Astrocyte of the cerebellum (primary cell): ENCODE measurements around the gene NPHP4.

Source experiments
- DNase-seq: peaks from one replicate; pipeline ENCODE4 v3.0.0-alpha.2; 2011; ENCODE audit warnings: low read depth
- H3K4me3 ChIP-seq: 2 replicates; pipeline ENCODE4 v1.5.1; 2011; ENCODE audit warnings: mild to moderate bottlenecking, low read depth, low read length, moderate library complexity
- in situ Hi-C: cut with HindIII; loops from 2 replicates; pipeline ENCODE4 v1.10.0; 2017; ENCODE audit warnings: low sequenced_read_pairs
- TF ChIP-seq, protein P1 (sequence below): IDR thresholded peaks from 2 replicates; pipeline ENCODE4 v1.5.1; 2012; ENCODE audit warnings: low read length, low read depth, moderate library complexity, mild to moderate bottlenecking; ENCODE audit errors: missing control alignments

NPHP4 gene

DNA sequence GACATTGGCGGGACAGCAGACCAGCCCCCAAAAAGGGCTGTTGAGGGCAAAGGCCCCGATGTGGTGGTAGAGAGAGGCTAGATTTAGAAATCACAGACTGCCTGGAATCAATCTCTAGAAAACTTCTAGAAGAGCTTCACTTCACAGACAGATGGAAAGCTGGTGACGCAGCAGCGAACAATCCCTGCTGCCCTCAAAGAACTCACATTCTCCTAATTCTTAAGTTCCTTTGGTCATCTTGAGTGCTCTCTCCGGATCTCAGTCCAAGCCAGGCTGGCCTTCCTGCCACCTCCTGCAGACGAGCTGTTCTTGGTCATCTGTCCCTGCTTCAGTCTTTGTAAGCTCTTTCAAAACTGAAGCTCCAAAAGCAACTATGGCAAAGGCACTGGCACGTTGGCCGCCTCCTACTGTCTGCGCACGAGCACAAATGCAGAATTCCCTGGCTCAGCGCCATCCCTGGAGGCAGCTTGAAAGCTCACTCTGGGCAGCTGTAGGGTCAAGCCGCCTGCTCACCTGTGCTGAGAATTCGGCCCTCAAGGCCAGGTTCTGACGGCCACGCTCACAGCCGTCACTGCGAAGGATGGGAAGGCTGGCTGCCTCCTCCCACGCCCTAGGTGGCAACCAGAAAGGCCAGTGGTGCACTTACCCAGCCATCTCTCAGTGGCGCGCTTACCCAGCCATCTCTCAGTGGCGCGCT, 110.6 kb downstream of the NPHP4 start:
- in situ Hi-C loops, result no loop called here
- no peak overlapping the region for H3K4me3 ChIP-seq
- TF ChIP-seq, protein P1, sequence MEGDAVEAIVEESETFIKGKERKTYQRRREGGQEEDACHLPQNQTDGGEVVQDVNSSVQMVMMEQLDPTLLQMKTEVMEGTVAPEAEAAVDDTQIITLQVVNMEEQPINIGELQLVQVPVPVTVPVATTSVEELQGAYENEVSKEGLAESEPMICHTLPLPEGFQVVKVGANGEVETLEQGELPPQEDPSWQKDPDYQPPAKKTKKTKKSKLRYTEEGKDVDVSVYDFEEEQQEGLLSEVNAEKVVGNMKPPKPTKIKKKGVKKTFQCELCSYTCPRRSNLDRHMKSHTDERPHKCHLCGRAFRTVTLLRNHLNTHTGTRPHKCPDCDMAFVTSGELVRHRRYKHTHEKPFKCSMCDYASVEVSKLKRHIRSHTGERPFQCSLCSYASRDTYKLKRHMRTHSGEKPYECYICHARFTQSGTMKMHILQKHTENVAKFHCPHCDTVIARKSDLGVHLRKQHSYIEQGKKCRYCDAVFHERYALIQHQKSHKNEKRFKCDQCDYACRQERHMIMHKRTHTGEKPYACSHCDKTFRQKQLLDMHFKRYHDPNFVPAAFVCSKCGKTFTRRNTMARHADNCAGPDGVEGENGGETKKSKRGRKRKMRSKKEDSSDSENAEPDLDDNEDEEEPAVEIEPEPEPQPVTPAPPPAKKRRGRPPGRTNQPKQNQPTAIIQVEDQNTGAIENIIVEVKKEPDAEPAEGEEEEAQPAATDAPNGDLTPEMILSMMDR, result no peak
- DNase-seq, result no peak

DNA sequence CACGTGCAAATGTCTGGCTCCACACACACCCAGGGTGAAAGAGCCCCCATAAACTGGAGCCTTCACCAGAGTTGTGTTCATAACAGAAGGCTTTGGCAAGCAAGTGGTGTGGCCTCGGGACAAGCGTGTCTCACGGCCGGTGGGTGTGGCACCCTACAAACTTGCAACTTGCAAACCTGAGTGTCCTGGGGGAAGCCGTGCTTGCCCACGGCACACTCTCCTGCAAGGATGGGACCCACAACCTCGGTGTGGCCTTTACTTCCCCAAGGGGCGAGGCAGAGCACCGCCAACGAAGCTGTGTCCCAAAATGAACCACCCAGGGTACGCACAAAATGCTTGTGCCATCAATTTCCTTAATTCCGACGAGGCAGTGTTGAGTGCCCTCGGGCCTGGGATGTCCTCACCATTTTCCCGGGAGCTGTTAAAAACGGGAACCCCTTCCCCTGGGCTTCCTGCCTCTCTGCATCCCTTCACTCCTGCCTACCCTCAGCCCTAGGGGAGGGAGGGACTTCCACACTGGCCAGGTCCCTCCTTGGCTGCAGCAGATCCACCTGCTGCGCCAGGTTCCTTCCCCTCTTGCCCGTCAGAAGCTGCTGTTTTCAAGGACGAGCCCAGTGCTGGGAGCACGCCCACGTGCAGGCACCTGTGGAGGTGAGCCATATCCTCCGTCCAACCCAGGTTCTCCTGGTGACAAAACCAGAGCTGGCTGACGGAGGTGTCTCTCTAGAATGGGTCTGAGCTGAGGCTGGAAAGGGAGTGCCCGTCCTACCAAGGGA, 111.4 kb downstream of the NPHP4 start:
- TF ChIP-seq, protein P1, result no peak
- H3K4me3 ChIP-seq, result no peak overlapping the region
- in situ Hi-C loops, result no loop called here
- DNase-seq, result no peak

DNA sequence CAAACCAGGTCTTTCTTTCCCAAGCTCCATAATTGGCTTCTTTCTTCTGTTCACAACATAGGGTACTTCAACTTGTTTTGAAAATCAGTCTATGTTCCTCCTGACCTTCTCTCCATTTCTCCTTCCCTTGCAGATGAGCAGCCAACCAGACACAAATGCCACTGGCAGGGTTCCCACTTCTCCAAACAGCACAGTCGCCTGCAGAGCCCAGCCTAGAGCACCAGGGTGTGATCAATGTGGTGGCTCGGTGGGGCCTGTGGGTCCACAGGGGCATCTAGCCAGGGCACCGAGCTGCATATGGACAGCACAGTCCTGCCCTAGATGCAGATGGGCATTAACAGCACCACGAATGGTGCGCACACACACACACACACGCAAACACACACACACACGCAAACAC, 112.8 kb downstream of the NPHP4 start:
- TF ChIP-seq, protein P1, result no peak
- DNase-seq, result no peak
- no peak overlapping the region for H3K4me3 ChIP-seq
- in situ Hi-C loops, result no loop called here

DNA sequence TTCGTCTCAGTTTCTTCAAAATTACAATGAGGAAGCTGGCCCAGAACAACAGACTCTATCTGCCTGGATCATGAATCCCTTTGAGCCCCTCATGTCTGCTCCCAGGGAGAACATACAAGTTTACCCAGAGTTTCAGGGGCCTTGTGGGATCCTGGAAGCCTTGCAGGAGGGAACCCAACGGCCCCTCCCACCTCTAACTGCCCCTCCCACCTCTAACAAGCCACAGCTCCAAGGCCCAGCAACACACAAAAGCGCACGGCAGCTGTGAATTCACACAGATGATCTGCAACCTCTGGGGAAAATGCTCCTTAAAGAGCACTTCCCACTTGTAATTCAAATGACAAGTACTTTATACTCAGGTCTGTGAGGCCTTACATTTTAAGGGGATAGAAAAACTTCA, 113.3 kb downstream of the NPHP4 start:
- no peak for DNase-seq
- in situ Hi-C loops, result no loop called here
- H3K4me3 ChIP-seq, result no peak overlapping the region
- TF ChIP-seq, protein P1, result no peak

DNA sequence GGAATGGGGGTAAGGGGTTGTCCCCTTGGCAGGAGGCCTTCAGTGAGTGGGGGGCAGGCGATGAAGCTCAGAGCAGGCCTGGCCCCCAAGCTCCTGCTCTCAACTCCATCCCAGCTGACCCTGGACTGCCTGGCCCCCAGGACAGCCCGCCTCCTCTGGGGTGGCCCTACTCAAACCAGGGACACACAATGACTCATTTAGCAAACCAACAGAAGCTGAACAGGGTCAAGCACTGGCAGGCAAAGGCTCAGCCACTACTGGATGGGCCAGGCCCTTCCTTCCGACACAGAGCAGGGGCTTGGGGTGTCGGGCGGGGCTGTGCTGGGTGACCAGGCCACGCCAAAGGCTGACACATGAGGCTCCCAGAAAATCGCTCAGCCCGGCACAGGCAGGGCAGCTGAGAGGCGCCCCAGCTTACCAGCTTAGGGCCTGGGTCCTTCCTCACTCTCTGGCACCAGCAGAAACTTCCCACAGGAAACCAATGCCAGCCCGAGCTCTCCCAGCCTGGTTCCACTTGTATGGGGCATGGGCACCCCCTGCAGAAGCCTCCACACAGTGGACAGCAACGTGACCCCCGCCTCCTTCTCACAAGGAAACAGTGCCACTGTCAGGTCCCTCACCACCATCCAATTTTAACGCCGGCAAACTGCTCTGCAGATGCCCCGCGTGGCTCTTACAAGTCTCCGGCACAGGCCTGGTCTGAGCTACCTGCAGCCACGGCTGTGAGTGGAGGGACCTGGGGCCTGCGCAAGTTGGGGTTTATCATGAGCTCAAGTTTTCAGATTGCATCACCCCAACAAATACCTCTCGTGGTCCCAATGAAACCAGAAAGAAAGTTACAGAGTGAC, 114.3 kb downstream of the NPHP4 start:
- no peak overlapping the region for H3K4me3 ChIP-seq
- no peak for DNase-seq
- TF ChIP-seq, protein P1, result no peak
- in situ Hi-C loops, result no loop called here

DNA sequence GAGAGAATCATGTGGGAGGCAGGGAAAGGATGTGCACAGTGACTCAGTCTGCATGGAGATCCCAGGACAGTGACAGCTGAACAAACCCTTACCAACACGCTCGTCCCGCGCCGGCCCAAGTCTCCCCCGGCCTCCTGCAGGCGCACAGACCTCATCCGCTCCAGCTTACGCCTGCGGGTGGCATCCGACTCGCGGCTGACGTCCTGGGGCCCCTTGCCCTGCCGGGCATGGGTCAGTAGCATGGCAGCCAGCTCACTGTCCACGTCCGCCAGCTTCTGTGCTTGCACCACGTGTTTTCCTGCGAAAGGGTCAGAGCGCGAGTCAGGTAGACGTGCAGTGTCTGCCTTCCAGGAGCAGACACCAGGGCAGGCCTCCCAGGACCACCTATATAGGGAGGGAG, 115.2 kb downstream of the NPHP4 start:
- TF ChIP-seq, protein P1, result no peak
- no peak overlapping the region for H3K4me3 ChIP-seq
- in situ Hi-C loops, result no loop called here
- DNase-seq, result no peak
